Measurements from ENCODE around the gene PHAF1.

The PHAF1 gene

GRCh38 chr16:67164599-67165061, 54.9 kb downstream of the PHAF1 start, which contains the start of gene HSF4:
TSS of gene HSF4 (plus strand) at chr16:67164745. CDS start at chr16:67164812, 67 bp downstream.
- DNase-seq, result peak; percentile 88

DNA sequence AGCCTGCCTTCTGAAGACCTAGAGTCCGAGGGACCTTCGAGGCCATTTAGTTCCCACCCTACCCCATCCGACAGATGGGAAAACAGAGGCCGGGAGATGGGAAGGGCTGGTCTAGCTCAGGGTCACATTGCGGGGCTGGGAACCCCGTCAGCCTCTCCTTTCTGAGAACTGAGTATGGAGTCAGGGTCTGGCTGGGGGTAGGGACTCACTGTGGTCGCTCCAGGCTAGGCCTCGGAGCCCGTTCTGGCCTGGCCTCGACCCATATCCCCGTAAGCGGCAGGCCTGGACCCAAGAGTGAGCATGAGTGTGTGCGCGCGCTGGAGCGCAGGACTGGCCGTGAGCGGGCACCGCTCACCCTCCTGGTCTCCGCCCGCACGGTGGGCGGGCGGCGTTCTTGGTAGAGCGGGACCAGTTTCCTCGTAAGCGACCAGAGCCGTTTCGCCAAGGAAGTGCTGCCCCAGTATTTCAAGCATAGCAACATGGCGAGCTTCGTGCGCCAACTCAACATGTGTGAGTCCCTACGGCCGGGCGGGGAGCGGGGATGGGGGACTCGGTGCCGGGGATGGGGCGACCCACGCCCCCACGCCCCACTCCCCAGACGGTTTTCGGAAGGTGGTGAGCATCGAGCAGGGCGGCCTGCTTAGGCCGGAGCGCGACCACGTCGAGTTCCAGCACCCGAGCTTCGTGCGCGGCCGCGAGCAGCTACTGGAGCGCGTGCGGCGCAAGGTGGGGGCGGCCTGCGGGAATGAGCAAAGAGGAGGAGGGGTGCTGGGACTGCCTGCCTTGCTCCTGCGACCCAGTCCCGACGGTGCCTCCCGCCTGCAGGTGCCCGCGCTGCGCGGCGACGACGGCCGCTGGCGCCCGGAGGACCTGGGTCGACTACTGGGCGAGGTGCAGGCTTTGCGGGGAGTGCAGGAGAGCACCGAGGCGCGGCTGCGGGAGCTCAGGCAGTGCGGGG, 55.7 kb downstream of the PHAF1 start:
- no peak for DNase-seq

GRCh38 chr16:67166110-67166547, 56.4 kb downstream of the PHAF1 start:
- no peak for DNase-seq

DNA sequence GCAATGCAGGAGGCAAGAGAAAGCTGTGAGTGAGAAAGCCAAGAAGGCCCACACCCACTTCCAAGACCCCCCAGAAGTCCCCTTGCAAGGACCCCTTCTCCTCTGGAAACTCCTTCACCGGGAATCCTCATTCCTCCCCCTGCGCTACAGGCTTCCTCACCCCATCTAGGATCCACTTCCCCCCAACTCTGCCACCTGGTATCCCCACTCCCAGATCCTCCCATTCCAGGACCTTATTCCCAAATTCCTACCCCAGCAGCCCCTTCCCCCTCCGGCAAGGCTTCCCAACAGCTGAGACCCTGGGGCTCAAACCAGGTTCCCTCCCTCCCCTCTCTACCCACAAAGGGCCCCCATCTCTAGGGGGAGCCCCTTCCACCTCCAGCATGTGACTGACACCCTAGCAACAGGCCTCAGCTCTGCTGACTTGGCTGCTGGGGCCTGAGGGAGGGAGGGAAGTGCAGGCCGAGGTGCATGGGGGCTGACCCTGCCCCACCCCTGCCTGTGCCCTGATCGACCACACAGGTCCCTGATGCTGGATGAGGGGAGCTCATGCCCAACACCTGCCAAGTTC, 56.9 kb downstream of the PHAF1 start:
- DNase-seq, result no peak

DNA sequence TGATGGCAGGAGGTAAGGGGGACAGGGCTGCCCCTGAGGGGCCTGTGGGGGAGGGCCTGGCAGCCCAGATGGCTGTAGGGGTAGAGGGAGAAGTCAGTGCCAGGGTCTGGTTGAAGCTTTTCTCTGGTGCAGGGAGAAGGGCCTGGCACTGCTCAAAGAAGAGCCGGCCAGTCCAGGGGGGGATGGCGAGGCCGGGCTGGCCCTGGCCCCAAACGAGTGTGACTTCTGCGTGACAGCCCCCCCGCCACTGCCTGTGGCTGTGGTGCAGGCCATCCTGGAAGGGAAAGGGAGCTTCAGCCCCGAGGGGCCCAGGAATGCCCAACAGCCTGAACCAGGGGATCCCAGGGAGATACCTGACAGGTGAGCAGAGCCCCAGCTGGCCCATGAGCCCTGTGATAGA, 57.8 kb downstream of the PHAF1 start:
- no peak for DNase-seq

DNA sequence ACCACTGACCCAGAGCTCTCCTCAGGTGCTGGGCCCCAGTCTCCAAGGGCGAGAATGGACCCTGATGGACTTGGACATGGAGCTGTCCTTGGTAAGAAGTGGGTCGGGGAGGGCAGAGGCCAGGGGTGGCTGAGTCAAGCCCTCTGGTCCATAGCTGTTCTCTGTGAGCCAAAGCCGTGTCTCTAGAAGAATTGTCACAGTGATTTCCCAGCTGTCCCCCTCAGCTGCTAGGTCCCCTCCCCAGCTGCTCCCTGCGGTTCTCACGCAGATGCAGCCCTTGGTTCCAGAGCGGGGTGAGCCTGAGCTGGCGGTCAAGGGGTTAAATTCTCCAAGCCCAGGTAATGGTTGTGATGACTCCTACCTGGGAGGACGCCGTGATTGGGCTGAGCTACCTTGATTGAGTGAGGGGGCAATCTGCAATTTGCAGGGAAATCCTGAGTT, 59.3 kb downstream of the PHAF1 start:
- DNase-seq, result no peak

GRCh38 chr16:67169642-67170167, 60.0 kb downstream of the PHAF1 start:
- DNase-seq, result peak; percentile 49

GRCh38 chr16:67170168-67170948, 60.6 kb downstream of the PHAF1 start, which contains the start of gene NOL3:
TSS of gene NOL3 (plus strand) at chr16:67170538.
- peak; percentile 91 for DNase-seq

DNA sequence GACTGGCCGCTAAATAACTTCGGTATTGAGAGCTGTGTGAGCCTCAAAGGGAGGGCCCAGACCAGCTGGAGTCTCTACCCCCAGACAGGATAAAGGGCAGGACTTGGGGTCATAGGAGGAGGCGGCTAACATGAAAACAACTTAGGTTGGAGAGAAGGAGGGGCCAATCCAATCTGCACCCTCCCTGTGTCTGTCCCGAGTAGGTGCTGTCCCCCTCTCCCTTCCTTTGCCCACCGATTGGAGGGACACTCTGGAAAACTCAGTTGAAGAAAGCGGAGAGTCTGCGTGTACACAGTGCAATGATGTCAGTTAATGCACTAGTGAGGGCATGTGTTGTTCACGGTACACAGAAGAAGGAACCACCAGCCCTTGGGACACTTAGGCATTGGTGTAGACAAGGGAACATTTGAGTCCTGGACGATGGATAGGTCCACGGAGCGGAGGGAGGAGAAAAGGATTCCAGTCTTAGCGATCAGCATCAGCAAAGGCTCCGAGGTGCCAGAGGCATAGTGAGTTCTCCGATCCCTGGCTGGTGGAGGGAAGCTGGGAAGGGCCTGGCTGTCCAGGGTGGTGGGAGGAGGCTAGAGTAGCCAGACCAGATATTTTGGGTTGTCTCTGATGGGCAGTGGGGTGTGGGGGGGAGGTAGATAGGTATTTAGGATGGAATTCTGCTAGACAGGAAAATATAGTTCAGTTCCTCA, 61.4 kb downstream of the PHAF1 start:
- DNase-seq, result peak; percentile 74

DNA sequence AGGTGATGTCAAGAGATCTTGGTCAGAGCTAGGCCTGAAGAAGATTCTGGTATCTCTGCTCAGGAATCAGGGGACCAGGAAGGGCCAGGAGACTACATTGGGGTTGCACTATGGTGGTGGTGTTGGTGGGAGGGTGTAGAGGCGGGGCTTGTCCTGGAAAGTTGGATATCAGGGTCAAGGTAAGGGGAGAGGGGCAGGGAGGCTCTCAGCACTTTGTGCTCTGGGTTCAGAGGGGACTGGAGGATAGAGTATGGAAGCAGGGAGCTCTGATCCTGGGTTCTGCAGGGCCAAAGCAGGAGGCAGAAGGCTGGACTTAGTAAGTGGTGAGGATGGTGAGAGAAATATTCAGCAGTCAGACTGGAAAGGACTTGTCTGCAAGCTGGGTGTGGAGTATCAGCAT, 63.6 kb downstream of the PHAF1 start:
- peak; percentile 69 for DNase-seq

DNA sequence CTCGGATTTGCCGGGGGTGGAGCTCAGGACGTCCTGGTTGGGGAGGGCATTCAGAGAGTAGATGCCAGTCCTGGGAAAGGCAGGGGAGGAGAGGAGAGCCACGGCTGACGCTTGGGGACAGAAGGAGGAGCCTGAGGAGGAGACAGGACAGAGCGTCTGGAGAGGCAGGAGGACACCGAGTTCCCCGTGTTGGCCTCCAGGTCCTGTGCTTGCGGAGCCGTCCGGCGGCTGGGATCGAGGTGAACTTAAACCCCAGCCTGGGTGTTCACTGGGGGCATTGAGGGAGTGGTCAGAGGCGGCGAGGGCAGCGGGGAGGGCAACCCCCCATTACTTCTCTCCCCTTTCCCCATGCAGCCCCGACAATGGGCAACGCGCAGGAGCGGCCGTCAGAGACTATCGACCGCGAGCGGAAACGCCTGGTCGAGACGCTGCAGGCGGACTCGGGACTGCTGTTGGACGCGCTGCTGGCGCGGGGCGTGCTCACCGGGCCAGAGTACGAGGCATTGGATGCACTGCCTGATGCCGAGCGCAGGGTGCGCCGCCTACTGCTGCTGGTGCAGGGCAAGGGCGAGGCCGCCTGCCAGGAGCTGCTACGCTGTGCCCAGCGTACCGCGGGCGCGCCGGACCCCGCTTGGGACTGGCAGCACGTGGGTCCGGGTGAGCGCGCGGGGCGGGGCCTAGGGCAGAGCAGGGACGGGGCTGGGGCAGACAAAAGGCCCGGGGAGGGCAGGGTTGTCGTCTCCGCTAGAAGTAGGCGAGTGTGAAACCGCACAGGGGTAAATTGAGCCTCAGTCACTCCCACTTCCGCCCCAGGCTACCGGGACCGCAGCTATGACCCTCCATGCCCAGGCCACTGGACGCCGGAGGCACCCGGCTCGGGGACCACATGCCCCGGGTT, 64.3 kb downstream of the PHAF1 start:
- peak; percentile 96 for DNase-seq

DNA sequence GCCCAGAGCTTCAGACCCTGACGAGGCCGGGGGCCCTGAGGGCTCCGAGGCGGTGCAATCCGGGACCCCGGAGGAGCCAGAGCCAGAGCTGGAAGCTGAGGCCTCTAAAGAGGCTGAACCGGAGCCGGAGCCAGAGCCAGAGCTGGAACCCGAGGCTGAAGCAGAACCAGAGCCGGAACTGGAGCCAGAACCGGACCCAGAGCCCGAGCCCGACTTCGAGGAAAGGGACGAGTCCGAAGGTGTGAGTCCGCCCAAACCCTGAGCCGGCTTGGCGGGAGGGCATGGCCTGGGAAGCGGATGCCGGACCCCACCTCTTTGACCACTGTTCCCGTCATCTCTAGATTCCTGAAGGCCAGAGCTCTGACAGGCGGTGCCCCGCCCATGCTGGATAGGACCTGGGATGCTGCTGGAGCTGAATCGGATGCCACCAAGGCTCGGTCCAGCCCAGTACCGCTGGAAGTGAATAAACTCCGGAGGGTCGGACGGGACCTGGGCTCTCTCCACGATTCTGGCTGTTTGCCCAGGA, 65.0 kb downstream of the PHAF1 start:
- DNase-seq, result no peak

DNA sequence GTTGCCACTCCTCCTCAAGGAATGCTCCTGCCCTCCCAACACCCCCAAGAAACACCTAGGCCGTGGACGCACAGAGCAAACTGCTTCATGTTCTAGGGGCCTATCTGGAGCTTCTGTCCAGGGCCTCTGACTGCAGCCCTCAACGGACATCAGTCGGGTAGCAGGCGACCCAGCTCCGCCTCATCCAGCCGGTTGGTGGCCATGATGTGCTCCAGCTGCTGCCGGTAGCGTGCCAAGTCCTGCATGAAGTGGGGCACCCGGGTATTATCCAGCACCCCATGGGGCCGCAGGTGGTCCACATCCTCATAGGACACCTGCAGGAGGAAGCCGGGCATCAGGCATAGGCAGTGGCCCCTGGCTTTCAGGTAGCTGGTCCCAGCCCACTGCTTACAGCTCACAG, 66.9 kb downstream of the PHAF1 start:
- no peak for DNase-seq

DNA sequence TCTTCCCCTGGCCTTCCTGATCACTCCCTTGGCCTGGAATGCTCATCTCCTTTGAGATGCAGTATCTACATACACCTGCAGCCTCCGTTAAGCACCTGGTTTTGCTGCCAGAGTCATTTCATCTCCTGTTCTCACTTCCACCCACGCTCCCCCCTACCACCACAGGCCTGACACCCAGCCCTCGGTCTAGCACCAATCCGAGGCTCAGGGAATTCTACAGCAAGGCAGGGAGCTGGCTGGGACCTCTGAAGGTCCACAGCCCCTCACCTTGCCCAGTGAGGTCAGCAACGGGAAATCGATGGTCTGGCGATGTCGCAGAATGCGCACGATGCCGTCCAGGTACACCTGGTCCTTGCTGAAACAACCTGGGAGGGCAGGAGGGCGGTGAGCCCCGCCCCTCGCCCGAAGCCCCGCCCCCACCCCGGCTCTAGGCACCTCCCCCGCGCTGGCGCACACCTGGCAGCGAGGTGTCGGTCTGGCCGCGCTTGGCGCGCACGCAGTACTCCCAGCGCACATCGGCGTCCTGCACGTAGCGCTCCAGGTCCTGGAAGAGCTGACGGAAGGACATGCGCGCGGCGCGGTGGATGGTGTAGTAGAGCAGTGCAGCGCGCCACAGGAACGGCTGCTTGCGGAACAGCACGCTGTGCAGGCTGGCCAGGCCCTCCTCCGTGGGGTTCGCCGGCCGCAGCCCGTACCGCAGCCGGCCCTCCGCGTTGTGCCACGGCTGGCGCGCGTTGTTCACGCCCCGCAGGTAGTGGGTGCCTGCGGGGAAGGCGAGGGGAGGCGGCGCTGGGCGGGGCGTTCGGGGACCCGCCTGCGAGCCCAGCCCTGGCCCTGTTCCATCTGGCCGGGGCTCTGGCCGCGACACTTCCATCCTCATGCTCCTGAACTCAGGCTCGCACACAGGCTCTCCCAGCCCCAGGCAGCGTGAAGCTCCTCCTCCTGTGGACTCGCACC, 68.3 kb downstream of the PHAF1 start:
- DNase-seq, result peak; percentile 98

- DNase-seq, result peak; percentile 40
These were observed 69.8 kb downstream of the PHAF1 start for GRCh38 chr16:67179421-67180080.

GRCh38 chr16:67180166-67180565, 70.4 kb downstream of the PHAF1 start:
- no peak for DNase-seq

DNA sequence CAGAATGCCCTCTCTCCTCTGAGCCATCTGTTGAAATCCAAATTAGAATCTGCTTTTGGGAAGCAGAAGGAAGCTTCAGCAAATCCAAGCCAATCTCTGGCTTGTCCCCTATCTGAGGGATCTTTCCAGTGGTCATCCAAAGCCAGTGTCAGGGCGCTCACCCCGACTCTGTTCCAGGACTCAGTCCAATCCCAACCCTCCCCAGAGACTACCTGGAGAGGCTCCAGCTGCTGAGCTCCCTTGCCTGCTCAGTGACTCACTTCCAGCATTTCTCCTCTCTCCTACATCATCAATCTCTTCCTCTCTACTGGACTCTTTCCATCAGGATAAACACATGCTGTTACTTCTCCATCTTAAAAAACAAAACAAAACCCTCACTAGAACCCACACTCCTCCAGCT, 71.6 kb downstream of the PHAF1 start:
- DNase-seq, result no peak

GRCh38 chr16:67182288-67182687, 72.5 kb downstream of the PHAF1 start:
- no peak for DNase-seq

DNA sequence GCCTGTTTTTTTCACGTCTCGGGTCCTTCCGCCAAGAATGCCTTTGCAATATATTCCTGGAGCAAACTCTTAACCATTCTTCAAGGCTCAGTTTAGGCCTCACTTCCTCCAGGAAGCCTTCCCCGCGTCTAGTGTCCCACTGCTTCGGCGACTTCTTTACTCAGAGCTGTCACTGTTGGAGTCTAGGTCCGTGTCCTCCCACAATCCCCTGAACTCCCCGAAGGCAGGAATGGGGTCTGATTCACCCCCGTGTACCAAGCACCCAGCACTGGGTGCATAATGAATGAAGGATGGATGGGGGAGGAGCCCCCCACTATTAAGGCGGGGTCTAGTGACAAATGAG, 73.5 kb downstream of the PHAF1 start:
- DNase-seq, result no peak
